GM21723 (cell line): Measurements from ENCODE around the gene PRSS53.
"Not testable (repeated sequence)": the region's sequence is repeated elsewhere in the genome, so short reads cannot be mapped to it uniquely, and the experiment has no call there.

ENCODE experiments used
- ATAC-seq: cut with Tn5 transposase; IDR thresholded peaks from one replicate; pipeline ENCODE4 v1.9.1; 2021; ENCODE audit warnings: mild to moderate bottlenecking, moderate library complexity; ENCODE audit not compliant: unreplicated experiment

Gene PRSS53

GRCh38 chr16:31118223-31119155, 29.7 kb upstream of the PRSS53 start:
- ATAC-seq = no peak

- ATAC-seq = peak; percentile 90
These were observed 28.9 kb upstream of the PRSS53 start, which contains the start of gene KAT8 for GRCh38 chr16:31117384-31118222. Gene KAT8 (plus strand): TSS chr16:31117664. CDS start chr16:31117682, 18 bp downstream.

GRCh38 chr16:31114468-31114867, 25.7 kb upstream of the PRSS53 start:
- no peak for ATAC-seq

- ATAC-seq = no peak
These were observed 24.7 kb upstream of the PRSS53 start for GRCh38 chr16:31113121-31114120.

DNA sequence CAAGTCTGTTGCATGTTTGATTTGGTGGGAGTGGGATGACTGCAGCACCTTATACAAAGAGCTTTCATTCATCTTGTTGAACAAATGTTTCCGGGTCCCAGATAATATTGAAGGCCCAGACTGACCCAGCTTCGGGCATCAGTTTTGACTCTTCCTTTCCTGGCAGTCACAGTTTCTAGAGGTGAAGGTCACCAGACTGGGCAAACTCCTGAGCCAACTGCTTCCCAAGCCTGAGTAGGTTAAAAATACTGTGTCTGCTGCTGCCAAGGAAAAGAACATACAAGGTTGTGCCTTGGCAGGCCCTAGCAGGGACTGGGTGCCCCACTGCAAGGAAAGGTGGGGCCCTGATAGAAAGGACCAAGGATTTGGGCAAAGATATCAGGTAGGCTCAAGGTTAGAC, 24.0 kb upstream of the PRSS53 start:
- ATAC-seq = no peak

DNA sequence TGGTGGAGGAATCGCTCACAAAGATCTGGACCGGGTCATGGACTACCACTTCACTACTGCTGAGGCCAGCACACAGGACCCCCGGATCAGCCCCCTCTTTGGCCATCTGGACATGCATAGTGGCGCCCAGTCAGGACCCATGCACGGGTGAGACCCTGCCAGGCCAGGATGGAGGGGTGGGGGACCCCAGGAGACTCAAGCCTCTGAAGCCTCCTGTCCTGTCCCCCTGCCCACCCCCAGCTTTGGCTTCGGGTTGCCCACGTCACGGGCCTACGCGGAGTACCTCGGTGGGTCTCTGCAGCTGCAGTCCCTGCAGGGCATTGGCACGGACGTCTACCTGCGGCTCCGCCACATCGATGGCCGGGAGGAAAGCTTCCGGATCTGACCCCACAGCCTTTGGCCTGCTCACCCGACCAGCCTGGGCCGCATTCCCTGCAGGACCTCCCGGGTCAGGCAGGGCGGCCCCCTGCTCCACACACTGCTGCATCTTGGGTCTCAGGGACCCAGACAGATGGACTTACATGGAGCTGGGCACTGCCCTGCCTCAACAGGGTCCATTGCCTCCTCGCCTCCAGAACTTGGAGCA, 23.2 kb upstream of the PRSS53 start:
- ATAC-seq = no peak

DNA sequence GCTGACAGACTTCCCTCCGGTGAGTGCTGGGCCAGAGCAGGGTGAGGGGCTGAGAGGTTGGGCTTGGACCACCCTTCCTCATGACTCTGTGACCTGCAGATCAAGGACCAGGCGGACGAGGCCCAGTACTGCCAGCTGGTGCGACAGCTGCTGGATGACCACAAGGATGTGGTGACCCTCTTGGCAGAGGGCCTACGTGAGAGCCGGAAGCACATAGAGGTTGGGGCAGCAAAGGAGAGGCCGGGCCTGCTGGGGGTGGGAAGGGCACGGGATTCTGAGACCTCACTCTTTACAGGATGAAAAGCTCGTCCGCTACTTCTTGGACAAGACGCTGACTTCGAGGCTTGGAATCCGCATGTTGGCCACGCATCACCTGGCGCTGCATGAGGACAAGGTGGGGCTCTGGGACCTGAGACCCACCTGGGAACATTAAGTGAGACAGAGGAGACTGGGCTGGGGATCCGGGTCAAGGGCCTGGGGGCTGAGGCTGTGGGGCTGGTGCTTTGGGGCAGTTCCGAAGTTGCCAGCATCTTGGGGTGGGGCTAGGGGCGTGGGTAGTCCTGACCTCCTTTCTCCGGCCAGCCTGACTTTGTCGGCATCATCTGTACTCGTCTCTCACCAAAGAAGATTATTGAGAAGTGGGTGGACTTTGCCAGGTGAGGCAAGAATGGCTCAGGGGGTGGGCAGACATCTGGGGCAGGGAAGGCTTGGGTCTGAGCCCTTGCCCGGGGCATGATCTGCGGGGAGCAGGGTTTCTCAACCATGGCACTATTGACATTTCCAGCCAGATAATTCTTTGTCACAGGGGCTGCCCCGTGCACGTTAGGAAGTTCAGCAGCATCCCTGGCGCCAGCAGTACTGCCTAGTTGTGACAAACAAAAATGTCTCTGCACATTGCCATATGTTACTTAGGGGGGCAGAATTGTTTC, 21.6 kb upstream of the PRSS53 start:
- no peak for ATAC-seq

DNA sequence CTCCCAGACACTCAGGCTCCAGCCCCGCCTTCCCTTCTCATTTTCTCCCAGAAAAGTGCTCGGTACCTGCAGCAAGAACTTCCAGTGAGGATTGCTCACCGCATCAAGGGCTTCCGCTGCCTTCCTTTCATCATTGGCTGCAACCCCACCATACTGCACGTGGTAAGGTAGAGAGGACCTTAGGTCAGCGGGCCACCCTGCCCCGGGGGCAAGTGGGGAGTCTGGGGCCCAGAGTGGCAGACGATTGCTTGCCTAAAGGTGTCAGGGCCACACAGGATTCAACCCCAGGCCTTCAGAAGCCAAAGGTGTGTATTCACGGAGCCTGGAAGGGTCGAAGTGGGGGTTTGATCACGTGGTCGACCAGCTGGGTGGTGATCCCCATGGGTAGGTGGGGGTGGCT, 20.9 kb upstream of the PRSS53 start:
- ATAC-seq = no peak

DNA sequence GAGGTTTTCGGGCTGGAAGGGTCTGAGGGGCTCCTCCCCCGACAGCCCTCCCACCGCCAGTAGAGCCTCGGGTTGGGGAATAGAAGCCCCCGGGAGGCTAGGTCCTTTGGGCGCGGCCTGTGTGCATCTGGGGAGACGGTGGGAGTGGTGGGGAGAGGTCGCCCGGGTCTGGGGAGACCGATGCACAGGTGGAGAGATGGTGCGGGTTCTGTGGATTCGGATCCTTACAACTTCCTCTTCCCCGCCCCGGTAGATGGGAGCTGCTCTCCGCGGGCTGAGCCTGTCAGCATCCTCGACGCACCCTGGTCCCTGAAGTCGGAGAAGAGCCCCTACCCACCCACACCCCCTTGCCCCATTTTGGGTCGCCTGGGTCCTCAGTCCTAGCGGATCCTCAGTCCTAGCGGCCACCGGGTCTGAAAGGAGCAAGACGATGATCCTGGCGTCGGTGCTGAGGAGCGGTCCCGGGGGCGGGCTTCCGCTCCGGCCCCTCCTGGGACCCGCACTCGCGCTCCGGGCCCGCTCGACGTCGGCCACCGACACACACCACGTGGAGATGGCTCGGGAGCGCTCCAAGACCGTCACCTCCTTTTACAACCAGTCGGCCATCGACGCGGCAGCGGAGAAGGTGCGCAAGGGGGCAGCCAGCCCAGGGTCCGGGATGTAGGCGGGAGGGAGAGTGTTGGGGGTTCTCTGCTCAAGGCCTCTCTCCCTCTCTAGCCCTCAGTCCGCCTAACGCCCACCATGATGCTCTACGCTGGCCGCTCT, 20.2 kb upstream of the PRSS53 start:
- ATAC-seq = no peak

DNA sequence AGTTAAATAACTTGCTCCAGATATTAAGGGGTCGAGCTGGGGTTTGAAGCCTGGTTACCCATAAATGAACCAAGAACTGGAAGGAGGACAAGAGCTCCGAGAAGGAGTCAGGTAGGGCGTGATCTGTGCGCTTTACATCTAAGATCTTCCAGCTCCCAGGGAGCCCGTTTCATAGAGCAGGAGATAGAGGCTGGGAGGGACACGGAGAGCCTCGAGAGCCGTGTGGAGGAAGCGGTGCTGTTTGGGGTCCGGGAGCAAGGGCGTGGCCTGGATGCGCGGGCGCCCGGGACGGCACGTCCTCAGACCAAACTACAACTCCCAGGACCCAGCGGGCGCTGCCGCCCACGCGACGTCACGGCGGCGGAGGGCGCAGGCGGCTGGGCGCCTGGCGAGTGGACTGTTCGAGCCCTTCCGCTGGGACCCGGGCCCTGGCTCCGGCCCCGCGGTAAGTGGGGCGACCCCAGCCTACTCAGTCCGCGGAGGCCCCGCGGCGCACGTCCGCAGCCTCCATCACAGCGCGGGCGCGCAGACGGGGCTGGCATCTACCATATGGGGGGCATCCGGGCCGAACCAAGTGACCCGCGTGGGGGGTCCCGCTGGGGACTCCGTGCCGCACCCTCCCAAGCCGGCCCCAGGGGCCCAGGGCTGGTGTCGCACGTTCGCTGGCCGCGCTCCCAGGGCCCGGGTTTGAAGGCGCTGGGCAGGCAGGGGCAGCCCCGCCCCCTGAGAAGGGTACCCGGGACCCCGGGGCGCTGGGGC, 19.5 kb upstream of the PRSS53 start, which contains the start of gene BCKDK:
BCKDK (plus strand) TSS at position 352 of the 759 bp plus-strand sequence. CDS start 838 bp downstream, outside the sequence.
- ATAC-seq = peak; percentile 82

- peak; percentile 58 for ATAC-seq
These were observed 18.7 kb upstream of the PRSS53 start for GRCh38 chr16:31107465-31107867.

- ATAC-seq = no peak
These were observed 18.0 kb upstream of the PRSS53 start for GRCh38 chr16:31106509-31107464.

DNA sequence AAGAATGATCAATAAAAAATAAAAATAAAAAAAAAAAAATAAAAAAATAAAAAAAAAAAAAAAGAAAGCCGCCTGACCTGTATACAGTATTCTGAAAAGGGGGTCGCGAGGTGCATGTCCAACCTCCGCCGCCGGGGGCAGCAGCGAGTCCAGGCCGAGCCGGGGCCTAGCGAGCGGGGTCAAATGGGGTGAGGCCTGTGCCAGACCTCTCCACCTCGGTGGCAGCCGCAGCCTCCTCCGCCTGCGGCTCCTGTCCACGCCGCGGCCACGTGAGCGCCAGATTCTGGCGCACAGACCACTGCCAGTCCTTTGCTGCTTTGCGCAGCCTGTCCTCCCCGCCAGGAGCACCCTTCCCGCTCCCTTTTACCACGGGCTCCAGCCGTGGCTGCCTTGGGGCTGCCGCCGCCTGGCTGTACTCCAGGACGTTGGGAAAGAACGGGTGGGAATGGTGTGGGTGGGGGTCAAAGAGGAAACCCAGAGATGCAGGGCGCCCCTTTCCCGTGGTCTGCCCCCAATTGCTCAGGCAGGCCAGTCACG, 17.0 kb upstream of the PRSS53 start:
- ATAC-seq = peak; percentile 36

DNA sequence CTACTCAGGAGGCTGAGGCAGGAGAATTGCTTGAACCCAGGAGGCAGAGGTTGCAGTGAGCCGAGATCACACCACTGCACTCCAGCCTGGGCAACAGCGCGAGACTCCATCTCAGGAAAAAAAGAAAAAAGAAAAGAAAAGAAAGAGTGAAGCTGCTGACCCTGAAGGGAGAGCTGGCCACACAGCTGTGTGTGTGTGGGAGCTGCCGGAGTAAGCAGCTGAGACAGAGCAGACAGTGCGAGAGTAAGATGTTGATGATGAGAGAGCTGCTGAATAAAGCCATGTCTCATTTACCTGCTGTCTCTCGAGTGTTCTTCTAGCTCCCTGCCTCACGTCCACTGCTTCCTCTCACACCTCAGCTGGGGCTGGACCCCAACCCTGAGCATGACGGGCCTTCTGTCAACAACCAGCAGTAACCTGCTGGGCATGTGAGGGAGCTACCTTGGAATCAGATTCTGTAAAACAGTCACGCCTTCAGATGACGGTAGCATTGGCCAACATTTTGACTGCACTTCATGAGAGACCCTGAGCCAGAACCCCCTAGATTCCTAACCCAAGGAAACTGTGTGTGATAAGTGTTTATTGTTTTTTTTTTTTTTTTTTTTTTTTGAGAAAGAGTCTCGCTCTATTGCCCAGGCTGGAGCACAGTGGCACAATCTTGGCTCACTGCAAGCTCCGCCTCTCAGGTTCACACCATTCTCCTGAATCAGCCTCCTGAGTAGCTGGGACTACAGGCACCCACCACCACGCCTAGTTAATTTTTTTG, 12.3 kb upstream of the PRSS53 start:
- not testable (repeated sequence) for ATAC-seq
